Activated naive CD8-positive, alpha-beta T cell treated with anti-CD3 and anti-CD28 coated beads for 36 hours (primary cell): ENCODE measurements around the gene GPR52. TPM values are rescaled to one million over a fixed set of nuclear protein-coding genes. Genes with fewer than 3 reads are reported as not detected.
"Not testable (repeated sequence)": the region's sequence is repeated elsewhere in the genome, so short reads cannot be mapped to it uniquely, and the experiment has no call there.

Experiments used
- DNase-seq: peaks from one replicate; pipeline ENCODE4 v3.0.0; 2021
- H3K27ac Mint-ChIP-seq: one replicate; pipeline ENCODE4 v1.8.0; 2022; ENCODE audit warnings: mild to moderate bottlenecking, moderate library complexity, mixed read lengths
- H3K27me3 Mint-ChIP-seq: one replicate; pipeline ENCODE4 v1.8.0; 2022; ENCODE audit warnings: mild to moderate bottlenecking, mixed read lengths
- H3K36me3 Mint-ChIP-seq: one replicate; pipeline ENCODE4 v1.8.0; 2021; ENCODE audit warnings: mild to moderate bottlenecking, mixed read lengths
- H3K4me1 Mint-ChIP-seq: one replicate; pipeline ENCODE4 v1.8.0; 2021; ENCODE audit warnings: mixed read lengths
- H3K4me3 Mint-ChIP-seq: one replicate; pipeline ENCODE4 v1.8.0; 2022; ENCODE audit warnings: mild to moderate bottlenecking, moderate library complexity, mixed read lengths
- H3K9me3 Mint-ChIP-seq: one replicate; pipeline ENCODE4 v1.8.0; 2022; ENCODE audit warnings: mixed read lengths
- total RNA-seq, 2 experiments: library from RNA; stranded (reverse); gene quantifications; one replicate each; pipeline ENCODE4 v1.2.3, GENCODE V29; 2021

GPR52 gene, protein sequence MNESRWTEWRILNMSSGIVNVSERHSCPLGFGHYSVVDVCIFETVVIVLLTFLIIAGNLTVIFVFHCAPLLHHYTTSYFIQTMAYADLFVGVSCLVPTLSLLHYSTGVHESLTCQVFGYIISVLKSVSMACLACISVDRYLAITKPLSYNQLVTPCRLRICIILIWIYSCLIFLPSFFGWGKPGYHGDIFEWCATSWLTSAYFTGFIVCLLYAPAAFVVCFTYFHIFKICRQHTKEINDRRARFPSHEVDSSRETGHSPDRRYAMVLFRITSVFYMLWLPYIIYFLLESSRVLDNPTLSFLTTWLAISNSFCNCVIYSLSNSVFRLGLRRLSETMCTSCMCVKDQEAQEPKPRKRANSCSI
- under 1 TPM; 0.34 to 0.60 TPM for total RNA-seq

DNA sequence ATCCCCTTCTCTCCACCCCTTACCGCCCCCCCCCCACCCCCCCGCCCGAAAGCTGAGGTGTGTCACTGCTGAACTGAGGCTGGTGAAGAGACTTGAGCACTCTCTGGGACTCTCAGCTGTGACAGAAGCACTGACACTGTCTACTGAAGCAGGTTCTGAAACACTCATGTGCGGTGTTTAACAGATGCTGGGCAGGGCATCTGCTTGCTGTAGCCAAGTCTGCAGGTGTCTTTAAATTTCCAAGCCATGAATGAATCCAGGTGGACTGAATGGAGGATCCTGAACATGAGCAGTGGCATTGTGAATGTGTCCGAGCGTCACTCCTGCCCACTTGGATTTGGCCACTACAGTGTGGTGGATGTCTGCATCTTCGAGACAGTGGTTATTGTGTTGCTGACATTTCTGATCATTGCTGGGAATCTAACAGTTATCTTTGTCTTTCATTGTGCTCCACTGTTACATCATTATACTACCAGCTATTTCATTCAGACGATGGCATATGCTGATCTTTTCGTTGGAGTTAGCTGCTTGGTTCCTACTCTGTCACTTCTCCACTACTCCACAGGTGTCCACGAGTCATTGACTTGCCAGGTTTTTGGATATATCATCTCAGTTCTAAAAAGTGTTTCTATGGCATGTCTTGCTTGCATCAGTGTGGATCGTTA is at the start of gene GPR52:
Gene GPR52, plus strand, starts transcription at position 99 of the 665 bp plus-strand sequence. Its CDS starts 148 bp downstream, at position 247.
- Mint-ChIP-seq H3K36me3 (no peaks in the 10 kb centered on the region), H3K4me3 (no peak within 1 kb of the TSS), H3K27ac (no peak within 1 kb of the TSS), H3K27me3 (no peaks in the 10 kb centered on the region), H3K9me3 (no peaks in the 10 kb centered on the region), H3K4me1 (no peaks in the 10 kb centered on the region)
- no peak for DNase-seq

DNA sequence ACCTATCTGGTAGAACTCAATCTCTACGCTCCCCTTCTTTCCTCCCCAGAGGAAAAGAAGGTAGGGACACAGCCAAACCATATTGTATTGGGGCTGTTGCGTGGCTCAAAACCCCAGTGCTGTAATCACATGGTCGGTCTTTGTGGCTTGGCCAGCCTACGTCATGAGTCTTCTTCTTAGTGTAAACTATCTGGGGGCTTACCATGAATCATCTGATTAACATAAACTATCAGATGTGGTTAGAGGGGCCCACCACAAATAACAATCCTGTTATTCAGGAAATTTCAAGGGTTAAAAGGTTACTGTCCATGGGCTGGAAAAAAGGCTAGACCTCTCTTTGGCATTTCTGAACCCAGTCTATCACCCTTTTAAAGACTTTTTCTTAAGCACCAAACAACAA is 49.5 kb upstream of the GPR52 start:
- DNase-seq = no peak
- Mint-ChIP-seq H3K27ac (no peak overlapping the region), H3K36me3 (peaks cover 44% of the 10 kb centered on the region), H3K4me3 (no peak overlapping the region), H3K27me3 (no peaks in the 10 kb centered on the region), H3K9me3 (peaks cover 2% of the 10 kb centered on the region), H3K4me1 (peaks cover 8% of the 10 kb centered on the region)

DNA sequence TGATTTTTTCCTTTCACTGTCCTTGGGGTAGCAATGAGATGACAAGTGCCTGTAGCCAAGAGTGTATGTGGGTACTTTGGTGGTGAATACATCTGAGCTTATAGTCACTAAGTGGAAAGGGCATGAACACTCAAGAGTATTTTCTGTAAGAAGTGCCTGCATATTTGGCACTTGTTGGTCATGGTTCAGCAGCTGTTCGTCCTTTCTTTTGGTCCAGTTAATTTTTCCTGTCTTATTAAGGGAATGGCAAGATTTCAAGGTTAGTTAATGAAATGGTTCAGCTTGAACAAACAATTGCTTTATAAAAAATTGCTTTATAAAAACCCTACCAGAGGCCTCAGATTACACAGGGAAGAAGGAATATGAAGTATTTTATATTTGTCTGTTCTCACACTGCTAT is 48.6 kb upstream of the GPR52 start:
- Mint-ChIP-seq H3K27ac (no peak overlapping the region), H3K9me3 (peaks cover 2% of the 10 kb centered on the region), H3K4me1 (peaks cover 8% of the 10 kb centered on the region), H3K27me3 (no peaks in the 10 kb centered on the region), H3K36me3 (peaks cover 38% of the 10 kb centered on the region), H3K4me3 (no peak overlapping the region)
- no peak for DNase-seq

DNA sequence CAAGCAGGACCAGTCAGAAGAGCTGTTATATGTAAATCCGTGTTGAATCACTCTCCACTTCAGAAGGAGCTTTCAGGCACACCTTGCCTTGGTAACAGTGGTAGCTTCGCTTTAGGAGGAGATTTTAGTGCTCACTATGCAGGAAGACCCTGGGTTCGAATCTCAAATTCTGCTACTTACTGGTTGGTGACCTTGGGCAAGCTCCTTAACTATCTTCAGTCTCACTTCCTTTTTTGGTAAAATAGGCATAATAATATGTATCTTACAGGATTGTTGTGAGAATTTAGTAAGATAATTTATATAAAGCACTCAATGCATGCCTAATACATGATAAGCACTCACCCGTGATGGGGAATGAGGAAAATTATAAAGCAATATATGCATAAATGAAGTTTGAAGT is 46.7 kb upstream of the GPR52 start:
- Mint-ChIP-seq H3K27me3 (no peaks in the 10 kb centered on the region), H3K4me1 (peaks cover 10% of the 10 kb centered on the region)

DNA sequence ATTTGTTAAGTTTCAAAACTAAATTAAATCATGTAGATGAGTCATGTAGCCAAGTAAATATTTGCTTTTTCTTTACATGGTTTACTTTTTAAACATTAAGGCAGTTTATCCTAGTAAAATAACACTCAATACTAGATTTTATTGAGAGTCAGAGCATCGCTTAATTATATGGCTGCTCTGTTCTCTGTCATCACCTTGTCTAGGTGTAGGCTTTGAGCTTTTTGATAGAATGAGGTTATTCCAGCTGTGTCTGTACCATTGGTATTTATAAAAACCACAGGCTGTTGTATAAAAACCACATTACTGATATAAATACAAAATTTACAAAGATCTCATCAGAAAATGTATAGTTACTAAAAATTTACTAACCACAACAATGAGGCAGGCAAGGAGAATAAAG is 42.5 kb upstream of the GPR52 start:
- Mint-ChIP-seq H3K4me1 (peaks cover 4% of the 10 kb centered on the region), H3K36me3 (peaks cover 27% of the 10 kb centered on the region), H3K27ac (no peak overlapping the region), H3K27me3 (no peaks in the 10 kb centered on the region), H3K4me3 (no peak overlapping the region), H3K9me3 (peaks cover 5% of the 10 kb centered on the region)
- no peak for DNase-seq

More for the DNA sequence above, 46.7 kb upstream of the GPR52 start:
- no peak for DNase-seq
- no peak overlapping the region for H3K27ac Mint-ChIP-seq
- peaks cover 2% of the 10 kb centered on the region for H3K9me3 Mint-ChIP-seq
- peaks cover 37% of the 10 kb centered on the region for H3K36me3 Mint-ChIP-seq
- H3K4me3 Mint-ChIP-seq = no peak overlapping the region

DNA sequence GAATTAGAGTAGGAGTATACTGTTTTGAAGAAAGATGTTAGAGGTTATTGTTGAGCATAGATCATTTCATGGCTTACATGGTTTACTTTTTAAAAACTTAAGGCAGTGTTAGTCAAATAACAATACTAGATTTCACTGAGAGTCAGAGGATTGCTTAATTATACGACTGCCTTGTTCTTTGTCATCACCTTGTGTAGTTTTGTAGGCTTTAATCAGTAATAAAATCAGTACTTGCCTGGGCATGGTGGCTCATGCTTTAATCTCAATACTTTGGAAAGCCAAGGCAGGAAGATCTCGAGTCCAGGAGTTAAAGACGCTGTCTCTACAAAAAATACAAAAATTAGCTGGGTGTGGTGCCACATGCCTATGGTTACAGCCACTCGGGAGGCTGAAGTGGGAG is 41.3 kb upstream of the GPR52 start:
- Mint-ChIP-seq H3K27ac (no peak overlapping the region), H3K4me1 (peaks cover 4% of the 10 kb centered on the region), H3K9me3 (peaks cover 11% of the 10 kb centered on the region), H3K27me3 (no peaks in the 10 kb centered on the region), H3K4me3 (no peak overlapping the region), H3K36me3 (peaks cover 27% of the 10 kb centered on the region)
- no peak for DNase-seq

DNA sequence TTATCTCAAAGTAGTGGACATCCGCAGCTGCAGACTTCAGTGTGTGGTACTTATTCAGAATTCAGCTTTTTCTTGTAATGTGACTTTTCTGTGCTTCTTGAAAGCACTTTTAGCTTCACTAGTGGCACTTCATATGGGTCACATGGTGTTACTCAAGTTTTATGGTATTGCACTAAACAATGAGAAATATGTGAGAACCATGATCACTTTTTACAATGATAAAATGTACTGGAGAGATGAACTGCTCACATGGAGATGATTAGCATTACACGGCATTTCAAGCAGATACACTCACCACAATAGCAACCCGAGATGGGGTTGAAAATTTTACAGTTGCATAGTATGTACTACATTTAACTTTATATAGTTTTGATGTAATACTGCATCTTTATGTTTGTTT is 40.1 kb upstream of the GPR52 start:
- H3K4me1 Mint-ChIP-seq = peaks cover 7% of the 10 kb centered on the region
- no peak overlapping the region for H3K4me3 Mint-ChIP-seq
- H3K9me3 Mint-ChIP-seq = peaks cover 19% of the 10 kb centered on the region
- no peaks in the 10 kb centered on the region for H3K27me3 Mint-ChIP-seq
- no peak overlapping the region for H3K27ac Mint-ChIP-seq
- peaks cover 29% of the 10 kb centered on the region for H3K36me3 Mint-ChIP-seq
- DNase-seq = no peak

DNA sequence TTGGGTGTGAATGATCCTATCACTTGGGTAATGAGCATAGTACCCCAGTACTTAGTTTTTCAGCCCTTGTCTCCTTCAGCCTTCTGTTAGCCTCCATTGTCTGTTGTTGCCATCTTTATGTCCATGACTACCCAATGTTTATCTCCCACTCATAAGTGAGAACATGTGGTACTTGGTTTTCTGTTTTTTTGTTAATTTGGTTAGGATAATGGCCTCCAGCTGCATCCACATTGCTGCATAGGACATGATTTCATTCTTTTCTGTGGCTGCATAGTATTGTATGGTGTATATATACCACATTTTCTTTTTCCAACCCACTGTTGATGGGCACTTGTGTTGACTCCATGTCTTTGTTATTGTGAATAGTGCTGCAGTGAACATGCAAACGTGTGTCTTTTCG is 39.6 kb upstream of the GPR52 start:
- Mint-ChIP-seq H3K4me1 (peaks cover 5% of the 10 kb centered on the region), H3K27me3 (no peaks in the 10 kb centered on the region), H3K27ac (no peak overlapping the region), H3K4me3 (no peak overlapping the region), H3K36me3 (peaks cover 25% of the 10 kb centered on the region), H3K9me3 (peaks cover 19% of the 10 kb centered on the region)
- DNase-seq = no peak

DNA sequence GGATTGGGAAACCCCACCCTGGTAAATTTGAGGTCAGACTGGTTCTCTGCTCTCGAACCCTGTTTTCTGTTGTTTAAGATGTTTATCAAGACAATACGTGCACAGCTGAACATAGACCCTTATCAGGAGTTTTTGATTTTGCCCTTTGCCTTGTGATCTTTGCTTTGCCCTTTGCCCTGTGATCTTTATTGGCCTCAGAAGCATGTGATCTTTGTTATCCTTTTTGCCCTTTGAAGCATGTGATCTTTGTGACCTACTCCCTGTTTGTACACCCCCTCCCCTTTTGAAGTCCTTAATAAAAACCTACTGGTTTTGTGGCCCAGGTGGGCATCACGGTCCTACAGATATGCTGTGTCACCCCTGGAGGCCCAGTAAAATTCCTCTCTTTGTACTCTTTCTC is 38.0 kb upstream of the GPR52 start:
- not testable (repeated sequence) for H3K4me3 Mint-ChIP-seq, DNase-seq, H3K27ac Mint-ChIP-seq, H3K27me3 Mint-ChIP-seq
- Mint-ChIP-seq H3K4me1 (peaks cover 12% of the 10 kb centered on the region), H3K9me3 (peaks cover 19% of the 10 kb centered on the region), H3K36me3 (peaks cover 24% of the 10 kb centered on the region)

DNA sequence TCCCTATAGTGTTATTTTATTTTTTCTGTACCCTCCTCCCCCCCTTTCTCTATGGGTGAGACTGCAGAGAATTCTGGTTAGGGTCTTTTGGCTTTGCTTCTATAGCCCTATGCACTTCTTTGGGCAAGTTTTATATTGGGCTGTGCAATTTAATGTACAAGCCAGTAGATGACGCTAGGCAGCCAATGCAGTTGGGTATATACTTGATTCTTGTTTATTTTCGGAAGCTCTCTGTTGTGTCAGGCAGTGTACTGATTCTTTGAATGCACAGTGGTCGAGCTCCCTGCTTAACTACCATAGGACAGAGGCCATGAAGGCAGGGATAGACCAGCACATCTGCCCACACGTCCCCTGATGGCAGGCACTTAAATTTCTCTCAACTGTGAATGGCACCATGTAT is 34.1 kb upstream of the GPR52 start:
- H3K4me3 Mint-ChIP-seq = no peak overlapping the region
- H3K36me3 Mint-ChIP-seq = peaks cover 20% of the 10 kb centered on the region
- DNase-seq = no peak
- H3K27me3 Mint-ChIP-seq = no peaks in the 10 kb centered on the region
- no peak overlapping the region for H3K27ac Mint-ChIP-seq
- peaks cover 15% of the 10 kb centered on the region for H3K4me1 Mint-ChIP-seq
- peaks cover 19% of the 10 kb centered on the region for H3K9me3 Mint-ChIP-seq

DNA sequence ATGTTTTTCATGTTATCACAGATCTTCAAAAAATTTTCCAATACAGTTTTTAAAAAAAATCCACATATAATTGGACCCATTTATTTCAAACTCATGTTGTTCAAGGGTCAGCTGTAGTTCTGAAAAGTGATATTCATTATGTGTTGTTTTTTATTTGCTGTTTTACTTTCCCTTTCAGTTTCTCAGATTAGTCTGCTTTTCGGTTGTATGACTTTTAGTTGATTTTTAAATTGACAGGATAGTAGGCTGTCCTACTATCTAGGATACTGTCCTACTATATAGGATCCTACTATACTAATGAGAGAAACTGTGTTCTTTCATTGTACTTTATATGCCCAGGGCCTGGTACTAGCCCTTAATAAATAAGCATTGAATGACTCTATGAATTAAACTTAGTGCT is 33.6 kb upstream of the GPR52 start:
- H3K27ac Mint-ChIP-seq = no peak overlapping the region
- H3K36me3 Mint-ChIP-seq = peaks cover 17% of the 10 kb centered on the region
- no peak overlapping the region for H3K4me3 Mint-ChIP-seq
- no peaks in the 10 kb centered on the region for H3K27me3 Mint-ChIP-seq
- no peak for DNase-seq
- peaks cover 16% of the 10 kb centered on the region for H3K9me3 Mint-ChIP-seq
- H3K4me1 Mint-ChIP-seq = peaks cover 18% of the 10 kb centered on the region

DNA sequence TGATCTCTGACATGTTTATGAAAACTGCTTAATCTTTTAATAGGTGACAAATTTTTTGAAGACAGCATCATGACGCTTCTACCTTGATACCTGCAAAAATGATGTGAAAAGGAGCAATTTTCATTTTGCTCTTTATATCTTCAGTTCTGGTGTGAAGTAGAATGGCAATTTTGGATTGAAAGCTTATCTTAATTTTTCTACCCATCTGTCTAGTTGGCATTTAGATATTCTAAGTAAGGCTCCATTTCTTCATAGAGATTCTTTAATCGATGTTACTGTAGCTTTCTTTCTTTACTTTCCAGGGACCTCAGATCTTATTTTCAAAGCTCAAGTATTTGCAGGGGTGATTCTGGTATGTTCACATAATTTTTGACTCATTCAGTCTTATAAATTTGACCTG is 32.3 kb upstream of the GPR52 start:
- no peak overlapping the region for H3K27ac Mint-ChIP-seq
- H3K36me3 Mint-ChIP-seq = peaks cover 10% of the 10 kb centered on the region
- no peak for DNase-seq
- no peaks in the 10 kb centered on the region for H3K27me3 Mint-ChIP-seq
- H3K4me1 Mint-ChIP-seq = peaks cover 23% of the 10 kb centered on the region
- no peak overlapping the region for H3K4me3 Mint-ChIP-seq
- peaks cover 14% of the 10 kb centered on the region for H3K9me3 Mint-ChIP-seq

DNA sequence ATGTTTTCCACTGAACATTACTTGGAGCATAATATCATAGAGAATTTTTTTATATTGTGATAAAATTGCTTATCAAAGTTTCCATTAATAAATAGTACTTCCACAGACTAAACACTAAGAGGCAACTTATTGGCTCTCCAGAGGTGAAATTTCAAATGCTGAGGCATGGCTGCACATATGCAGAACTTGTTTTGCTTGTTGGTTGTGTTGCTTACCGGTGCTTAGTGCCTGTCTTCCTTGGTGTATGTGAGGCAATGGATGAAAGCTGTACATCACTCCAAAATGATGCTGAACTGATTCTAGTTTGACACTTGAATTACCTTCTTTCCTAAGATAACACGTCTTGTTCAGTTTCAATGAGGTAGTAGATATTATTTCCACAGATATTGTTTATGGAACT is 29.8 kb upstream of the GPR52 start:
- Mint-ChIP-seq H3K4me3 (no peak overlapping the region), H3K9me3 (no peaks in the 10 kb centered on the region), H3K27ac (no peak overlapping the region), H3K36me3 (peaks cover 4% of the 10 kb centered on the region), H3K27me3 (no peaks in the 10 kb centered on the region), H3K4me1 (peaks cover 20% of the 10 kb centered on the region)
- DNase-seq = no peak

DNA sequence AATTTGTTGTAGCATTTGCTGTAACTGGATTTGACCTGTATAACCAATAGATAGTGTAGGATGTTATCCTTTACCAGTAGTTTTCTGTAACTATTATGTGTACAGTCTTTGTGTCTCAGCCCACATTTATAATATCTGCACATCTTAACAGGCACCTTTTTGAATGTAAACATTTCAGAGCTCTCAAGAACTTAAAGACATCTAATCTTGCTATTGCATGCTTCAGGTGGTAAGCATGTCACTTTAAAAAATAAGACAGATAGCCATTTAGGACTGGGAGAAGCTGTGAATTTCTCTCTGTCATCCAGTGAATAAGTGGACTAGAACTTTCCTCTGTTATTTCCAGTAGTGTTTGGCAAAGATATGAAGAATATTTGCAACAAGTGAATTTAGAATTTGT is 22.6 kb upstream of the GPR52 start:
- H3K4me1 Mint-ChIP-seq = no peaks in the 10 kb centered on the region
- H3K36me3 Mint-ChIP-seq = peaks cover 4% of the 10 kb centered on the region
- no peak overlapping the region for H3K4me3 Mint-ChIP-seq
- H3K27me3 Mint-ChIP-seq = no peaks in the 10 kb centered on the region
- no peak for DNase-seq
- H3K9me3 Mint-ChIP-seq = no peaks in the 10 kb centered on the region
- H3K27ac Mint-ChIP-seq = no peak overlapping the region

DNA sequence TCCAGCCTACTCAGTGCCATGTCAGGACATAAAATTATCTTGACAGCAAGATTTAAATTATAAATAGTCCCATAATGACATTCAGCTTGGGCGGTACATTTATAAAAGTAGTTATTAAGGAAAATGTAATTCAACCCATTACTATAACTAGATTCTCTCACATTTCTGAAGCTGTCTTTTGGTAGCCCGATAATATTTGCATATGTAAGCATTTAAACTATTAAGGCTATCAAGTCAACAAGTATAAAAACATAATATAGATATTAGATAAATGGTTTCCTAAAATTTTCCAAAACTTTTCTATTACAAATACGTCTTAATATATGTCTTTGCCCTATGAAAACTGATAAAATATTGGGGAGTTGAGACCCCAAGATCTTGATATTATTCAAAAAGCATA is 21.6 kb upstream of the GPR52 start:
- H3K27ac Mint-ChIP-seq = no peak overlapping the region
- no peaks in the 10 kb centered on the region for H3K4me1 Mint-ChIP-seq

DNA sequence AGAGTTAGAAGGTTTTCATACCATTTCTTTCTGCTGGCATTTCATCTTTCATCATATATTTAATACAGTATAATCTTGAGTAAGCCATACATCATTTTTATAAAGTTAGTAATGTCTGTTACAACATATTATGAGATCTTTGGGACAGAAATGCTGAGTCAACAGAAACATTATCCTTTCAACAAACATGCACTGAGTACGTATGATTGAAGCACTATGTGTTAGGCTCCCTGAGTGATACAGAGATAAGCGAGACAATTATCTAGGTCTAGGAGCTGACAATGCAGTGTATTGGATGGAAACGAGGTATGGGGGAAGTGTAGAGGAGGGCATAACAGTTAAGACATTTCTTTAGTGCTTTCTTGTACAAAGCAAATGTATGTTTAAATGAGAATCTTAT is 19.7 kb upstream of the GPR52 start:
- H3K27ac Mint-ChIP-seq = no peak overlapping the region
- H3K4me1 Mint-ChIP-seq = no peaks in the 10 kb centered on the region
- no peak for DNase-seq
- no peak overlapping the region for H3K4me3 Mint-ChIP-seq
- H3K9me3 Mint-ChIP-seq = no peaks in the 10 kb centered on the region
- no peaks in the 10 kb centered on the region for H3K36me3 Mint-ChIP-seq
- H3K27me3 Mint-ChIP-seq = no peaks in the 10 kb centered on the region

More for the DNA sequence above, 21.6 kb upstream of the GPR52 start:
- H3K27me3 Mint-ChIP-seq = no peaks in the 10 kb centered on the region
- H3K4me3 Mint-ChIP-seq = no peak overlapping the region
- H3K9me3 Mint-ChIP-seq = no peaks in the 10 kb centered on the region
- DNase-seq = no peak
- H3K36me3 Mint-ChIP-seq = peaks cover 4% of the 10 kb centered on the region
